HEK293 (cell line): ENCODE results near the gene CCDC117.
"Not testable (repeated sequence)": the region's sequence is repeated elsewhere in the genome, so short reads cannot be mapped to it uniquely, and the experiment has no call there.

Source experiments
- CTCF ChIA-PET: fragments of 350-600 bp; formaldehyde crosslinking; extraction: SDS; loops from one replicate; lab custom pipeline; 2021; ENCODE audit warnings: antibody characterized with exemption; lab: Yijun Ruan, JAX
- POLR2A ChIA-PET: fragments of 300-600 bp; formaldehyde crosslinking; extraction: SDS; loops from one replicate; lab custom pipeline; 2020; ENCODE audit warnings: antibody characterized with exemption, inconsistent platforms; lab: Yijun Ruan, JAX
- H3K27ac ChIP-seq: fragments of 200-500 bp; sonication (Bioruptor generic); 2 replicates; pipeline ENCODE4 v1.5.1; 2014; ENCODE audit warnings: low read depth, low read length, control low read depth, inconsistent platforms; ENCODE audit errors: extremely low read depth
- H3K36me3 ChIP-seq, 2 experiments: fragments of 200-500 bp in 1 of 2; sonication (Bioruptor generic) in 1 of 2; 1 replicate in 1 of 2; 2 replicates in 1 of 2; pipeline ENCODE4 v1.5.1; 2014 to 2017; ENCODE audit warnings: inconsistent platforms in 2 of 2, low read length in 2 of 2; ENCODE audit not compliant: control insufficient read depth in 2 of 2, insufficient read depth in 1 of 2
- H3K4me1 ChIP-seq: fragments of 200-500 bp; sonication (Bioruptor generic); 2 replicates; pipeline ENCODE4 v1.5.1; 2014; ENCODE audit warnings: mild to moderate bottlenecking, low read length, inconsistent platforms; ENCODE audit not compliant: control insufficient read depth, insufficient read depth
- H3K4me3 ChIP-seq: 2 replicates; pipeline ENCODE4 v1.5.1; 2011; ENCODE audit warnings: low read depth, mild to moderate bottlenecking, control low read depth, low read length, moderate library complexity
- H3K9me3 ChIP-seq: fragments of 200-500 bp; sonication (Bioruptor generic); 2 replicates; pipeline ENCODE4 v1.5.1; 2014; ENCODE audit warnings: low read depth, low read length, inconsistent platforms; ENCODE audit not compliant: control insufficient read depth, insufficient read depth
- GLIS1 ChIP-seq: fragments of 450-650 bp; formaldehyde crosslinking; IDR thresholded peaks from 2 replicates; pipeline ENCODE4 v1.5.1; 2016; ENCODE audit warnings: missing biosample characterization, missing genetic modification characterization
- SCRT2 ChIP-seq: fragments of 450-650 bp; formaldehyde crosslinking; IDR thresholded peaks from 2 replicates; pipeline ENCODE4 v1.5.1; 2016; ENCODE audit warnings: missing biosample characterization, missing genetic modification characterization
- SETDB1 ChIP-seq: IDR thresholded peaks from one replicate; pipeline ENCODE4 v1.6.1; 2017; ENCODE audit warnings: mild to moderate bottlenecking, low read length, moderate library complexity, mixed read lengths; ENCODE audit not compliant: insufficient read length
- ZBTB48 ChIP-seq: fragments of 450-650 bp; formaldehyde crosslinking; IDR thresholded peaks from 2 replicates; pipeline ENCODE4 v1.5.1; 2016; ENCODE audit warnings: missing biosample characterization, missing genetic modification characterization
- ZFP69B ChIP-seq: fragments of 450-650 bp; formaldehyde crosslinking; IDR thresholded peaks from 2 replicates; pipeline ENCODE4 v1.5.1; 2016; ENCODE audit warnings: missing biosample characterization, missing genetic modification characterization
- ZNF10 ChIP-seq: fragments of 450-650 bp; formaldehyde crosslinking; IDR thresholded peaks from 2 replicates; pipeline ENCODE4 v1.5.1; 2017; ENCODE audit warnings: missing biosample characterization, missing genetic modification characterization
- ZNF114 ChIP-seq: fragments of 450-650 bp; formaldehyde crosslinking; IDR thresholded peaks from 2 replicates; pipeline ENCODE4 v1.5.0; 2017; ENCODE audit warnings: missing biosample characterization, missing genetic modification characterization
- ZNF266 ChIP-seq: fragments of 450-650 bp; formaldehyde crosslinking; IDR thresholded peaks from 2 replicates; pipeline ENCODE4 v1.5.1; 2016; ENCODE audit warnings: missing biosample characterization, missing genetic modification characterization, low read depth
- ZNF391 ChIP-seq: fragments of 450-650 bp; formaldehyde crosslinking; IDR thresholded peaks from 2 replicates; pipeline ENCODE4 v1.5.1; 2016; ENCODE audit warnings: low read depth, missing biosample characterization, missing genetic modification characterization, borderline replicate concordance
- ZNF521 ChIP-seq: fragments of 450-650 bp; formaldehyde crosslinking; IDR thresholded peaks from 2 replicates; pipeline ENCODE4 v1.5.1; 2017; ENCODE audit warnings: missing biosample characterization, mild to moderate bottlenecking, missing genetic modification characterization
- ZNF560 ChIP-seq: fragments of 450-650 bp; formaldehyde crosslinking; IDR thresholded peaks from 2 replicates; pipeline ENCODE4 v1.5.1; 2017; ENCODE audit warnings: missing biosample characterization, missing genetic modification characterization, borderline replicate concordance
- ZNF596 ChIP-seq: fragments of 450-650 bp; IDR thresholded peaks from 2 replicates; pipeline ENCODE4 v1.5.0; 2018; ENCODE audit warnings: missing biosample characterization, mild to moderate bottlenecking, missing genetic modification characterization, moderate library complexity
- ZNF610 ChIP-seq: fragments of 450-650 bp; formaldehyde crosslinking; IDR thresholded peaks from 2 replicates; pipeline ENCODE4 v1.5.1; 2016; ENCODE audit warnings: missing biosample characterization, missing genetic modification characterization, borderline replicate concordance
- ZNF629 ChIP-seq: fragments of 450-650 bp; formaldehyde crosslinking; IDR thresholded peaks from 2 replicates; pipeline ENCODE4 v1.5.1; 2017; ENCODE audit warnings: missing biosample characterization, missing genetic modification characterization
- ZNF664 ChIP-seq: fragments of 450-650 bp; formaldehyde crosslinking; IDR thresholded peaks from 2 replicates; pipeline ENCODE4 v1.5.1; 2016; ENCODE audit warnings: missing biosample characterization, missing genetic modification characterization
- ZNF692 ChIP-seq: fragments of 450-650 bp; formaldehyde crosslinking; IDR thresholded peaks from 2 replicates; pipeline ENCODE4 v1.5.1; 2016; ENCODE audit warnings: missing biosample characterization, missing genetic modification characterization
- ZNF837 ChIP-seq: fragments of 450-650 bp; formaldehyde crosslinking; IDR thresholded peaks from 2 replicates; pipeline ENCODE4 v1.5.1; 2016; ENCODE audit warnings: missing biosample characterization, missing genetic modification characterization

CCDC117 gene

GRCh38 chr22:28802595-28803123 is 30.2 kb downstream of the CCDC117 start:
- Histone ChIP-seq H3K4me1 (no peaks in the 10 kb centered on the region), H3K27ac (no peak overlapping the region), H3K4me3 (no peak overlapping the region), H3K36me3 (peaks cover 11 to 16% of the 10 kb centered on the region in 2 experiments), H3K9me3 (no peaks in the 10 kb centered on the region)
- ChIA-PET CTCF (interaction anchor here (0.7 to 1.5 kb wide), 6 partner anchors 11 to 443 kb away, joined by 3 to 5 read pairs (median 3); no protein-coding TSS in a partner anchor), POLR2A (no interaction called here)
- TF ChIP-seq ZNF664 (tag by site-specific recombination) (peak; percentile 39; the same call in 1 of the 2 replicates), ZFP69B (tag by site-specific recombination) (no peak), SETDB1 (no peak), ZNF114 (no peak), ZNF837 (tag by site-specific recombination) (no peak), SCRT2 (tag by site-specific recombination) (peak; percentile 77), ZBTB48 (tag by site-specific recombination) (no peak), ZNF596 (tag by site-specific recombination) (no peak), ZNF521 (no peak), ZNF10 (no peak), ZNF266 (no peak), ZNF629 (no peak), ZNF560 (tag by site-specific recombination) (no peak), ZNF610 (no peak)

- POLR2A ChIA-PET, H3K4me3 ChIP-seq, H3K27ac ChIP-seq, H3K4me1 ChIP-seq, CTCF ChIA-PET, H3K9me3 ChIP-seq, H3K36me3 ChIP-seq: not testable (repeated sequence)
Observed at GRCh38 chr22:28805426-28805825, 32.9 kb downstream of the CCDC117 start.

- Histone ChIP-seq H3K9me3 (no peaks in the 10 kb centered on the region), H3K4me3 (no peak overlapping the region), H3K36me3 (no peaks in the 10 kb centered on the region; a peak in 1 of 3 replicates)
- POLR2A ChIA-PET: interaction anchor here (2.2 kb wide), 1 partner anchor 9 kb away, joined by 15 read pairs; the partner anchor contains the start of gene XBP1
- CTCF ChIA-PET: interaction anchor here (0.7 to 3.6 kb wide), 2 partner anchors 20 to 83 kb away, joined by 3 to 15 read pairs; no protein-coding TSS in a partner anchor
- TF ChIP-seq GLIS1 (tag by site-specific recombination): peak; percentile 84
- TF ChIP-seq ZNF692 (tag by site-specific recombination): 0 out of 2 replicates have a peak, but pooled peaks have one; percentile 34
- no peak for TF ChIP-seq ZNF391 (tag by site-specific recombination)
- TF ChIP-seq, all 188 proteins: peak for 2
- H3K4me1 ChIP-seq: no peaks in the 10 kb centered on the region
- H3K27ac ChIP-seq: no peak overlapping the region
Observed at GRCh38 chr22:28808716-28809355, 36.3 kb downstream of the CCDC117 start.
